Osteocyte (in vitro differentiated cells): ENCODE results near the gene CPE. TPM values are rescaled to one million over a fixed set of nuclear protein-coding genes. Genes with fewer than 3 reads are reported as not detected.

Experiments
- DNase-seq: peaks from one replicate; pipeline ENCODE4 v3.0.0; 2021; ENCODE audit warnings: mixed read lengths; ENCODE audit not compliant: unreplicated experiment; ENCODE audit errors: extremely low spot score
- H3K27ac Mint-ChIP-seq: one replicate; pipeline ENCODE4 v1.8.0; 2021; ENCODE audit warnings: mild to moderate bottlenecking, mixed read lengths; ENCODE audit not compliant: unreplicated experiment
- H3K27me3 Mint-ChIP-seq: one replicate; pipeline ENCODE4 v1.8.0; 2021; ENCODE audit warnings: mixed read lengths; ENCODE audit not compliant: unreplicated experiment
- H3K36me3 Mint-ChIP-seq: one replicate; pipeline ENCODE4 v1.8.0; 2021; ENCODE audit warnings: mixed read lengths; ENCODE audit not compliant: unreplicated experiment
- H3K4me1 Mint-ChIP-seq: one replicate; pipeline ENCODE4 v1.8.0; 2021; ENCODE audit warnings: mixed read lengths; ENCODE audit not compliant: unreplicated experiment
- H3K4me3 Mint-ChIP-seq: one replicate; pipeline ENCODE4 v1.8.0; 2021; ENCODE audit warnings: mild to moderate bottlenecking, moderate library complexity, mixed read lengths; ENCODE audit not compliant: unreplicated experiment
- H3K9me3 Mint-ChIP-seq: one replicate; pipeline ENCODE4 v1.8.0; 2021; ENCODE audit warnings: mixed read lengths; ENCODE audit not compliant: unreplicated experiment
- CTCF ChIP-seq: fragments of 200-600 bp; sonication (generic); IDR thresholded peaks from 2 replicates; pipeline ENCODE4 v1.5.0; 2021; ENCODE audit warnings: antibody characterized with exemption, mild to moderate bottlenecking, moderate library complexity
- total RNA-seq: library from RNA; stranded (reverse); gene quantifications from 2 replicates; pipeline ENCODE4 v1.2.1, GENCODE V29; 2021

Gene CPE
- total RNA-seq, 1 donor from 2014 or later = 195 TPM

DNA sequence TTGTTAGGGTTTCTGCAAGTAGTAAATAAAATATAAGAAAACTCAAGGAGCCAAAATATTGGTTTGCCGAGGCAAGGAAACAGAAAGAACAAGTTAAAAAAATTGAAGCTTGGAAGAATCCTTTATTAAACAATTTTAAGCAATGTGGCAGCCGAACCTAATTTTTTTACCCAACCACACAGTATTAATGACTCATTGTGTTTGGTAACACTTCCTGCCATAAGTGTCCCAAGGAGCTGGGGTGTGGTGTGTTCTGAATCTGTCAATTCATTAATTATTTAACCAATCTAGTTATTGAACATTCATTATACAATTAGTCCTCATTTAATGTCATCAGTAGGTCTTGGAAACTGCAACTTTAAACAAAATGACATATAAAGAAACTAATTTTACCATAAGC, 19.3 kb upstream of the CPE start:
- no peak for DNase-seq
- Mint-ChIP-seq H3K4me3 (no peak overlapping the region), H3K36me3 (no peaks in the 10 kb centered on the region), H3K9me3 (no peaks in the 10 kb centered on the region), H3K27me3 (no peaks in the 10 kb centered on the region), H3K27ac (no peak overlapping the region), H3K4me1 (peaks cover 3% of the 10 kb centered on the region)
- no peak for TF ChIP-seq CTCF

- Mint-ChIP-seq H3K27me3 (no peaks in the 10 kb centered on the region), H3K4me3 (no peak overlapping the region), H3K27ac (no peak overlapping the region), H3K4me1 (peaks cover 3% of the 10 kb centered on the region), H3K36me3 (no peaks in the 10 kb centered on the region), H3K9me3 (no peaks in the 10 kb centered on the region)
- DNase-seq = no peak
- no peak for TF ChIP-seq CTCF
Observed at GRCh38 chr4:165360041-165360695, 18.6 kb upstream of the CPE start.

- H3K27ac Mint-ChIP-seq = no peak overlapping the region
- TF ChIP-seq CTCF = no peak
- H3K36me3 Mint-ChIP-seq = no peaks in the 10 kb centered on the region
- H3K27me3 Mint-ChIP-seq = no peaks in the 10 kb centered on the region
- no peaks in the 10 kb centered on the region for H3K9me3 Mint-ChIP-seq
- DNase-seq = no peak
- no peak overlapping the region for H3K4me3 Mint-ChIP-seq
- peaks cover under 1% of the 10 kb centered on the region for H3K4me1 Mint-ChIP-seq
Observed at GRCh38 chr4:165360985-165361670, 17.7 kb upstream of the CPE start.

DNA sequence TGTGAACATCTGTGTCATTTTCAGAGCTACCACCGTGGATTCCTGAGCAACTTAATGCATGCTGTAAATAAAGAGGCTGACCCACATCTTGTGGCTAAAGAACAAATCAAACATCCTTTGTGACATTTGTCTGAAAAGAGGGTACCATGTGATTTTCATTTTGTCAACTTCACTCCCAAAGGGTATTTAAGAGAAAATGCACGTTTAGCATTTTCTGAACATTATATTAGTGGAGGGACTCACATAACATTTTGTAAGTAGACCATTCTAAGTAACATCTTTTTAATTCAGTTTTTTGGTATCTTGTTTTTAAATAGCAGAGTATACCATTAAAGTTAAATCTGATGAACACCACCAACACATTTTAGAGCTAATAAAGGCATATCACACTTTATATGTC, 17.0 kb upstream of the CPE start:
- Mint-ChIP-seq H3K36me3 (no peaks in the 10 kb centered on the region), H3K27me3 (no peaks in the 10 kb centered on the region), H3K4me1 (no peaks in the 10 kb centered on the region), H3K27ac (no peak overlapping the region), H3K4me3 (no peak overlapping the region), H3K9me3 (no peaks in the 10 kb centered on the region)
- no peak for DNase-seq
- TF ChIP-seq CTCF = no peak

GRCh38 chr4:165364452-165365080, 14.2 kb upstream of the CPE start:
- Mint-ChIP-seq H3K27ac (no peak overlapping the region), H3K27me3 (no peaks in the 10 kb centered on the region), H3K9me3 (no peaks in the 10 kb centered on the region), H3K4me1 (no peaks in the 10 kb centered on the region), H3K36me3 (no peaks in the 10 kb centered on the region), H3K4me3 (no peak overlapping the region)
- DNase-seq = no peak
- TF ChIP-seq CTCF = no peak
